ENCODE data around the gene CDC25B. TPM values are rescaled to one million over a fixed set of nuclear protein-coding genes. Genes with fewer than 3 reads are reported as not detected.

CDC25B gene
- total and polyA plus RNA-seq, 2 donors from 2014 or later = 24.1 to 40.3 TPM

GRCh38 chr20:3763671-3764601 is 32.2 kb upstream of the CDC25B start:
- no peak for FAIRE-seq
- H3K9ac ChIP-seq (ENCODE audit: low read length in 3 of 3) = no peak overlapping the region
- TF ChIP-seq CTCF (IDR thresholded peaks at IDR 0.05; ENCODE audit: borderline replicate concordance, extremely low read depth, insufficient read depth) = no peak
- H3K27me3 ChIP-seq (ENCODE audit: control insufficient read depth, insufficient read depth, low read length) = no peaks in the 10 kb centered on the region
- no peak overlapping the region for H3K4me3 ChIP-seq (ENCODE audit: low read length in 3 of 3)
- no peak overlapping the region for H3K27ac ChIP-seq (ENCODE audit: low read depth in 2 of 2, low read length in 2 of 2)
- no peaks in the 10 kb centered on the region for H3K36me3 ChIP-seq (ENCODE audit: control insufficient read depth in 2 of 3, insufficient read depth in 3 of 3, low read length in 3 of 3)
- intact Hi-C loops (cut with DNase I) = no loop called here
- H3K4me1 ChIP-seq (ENCODE audit: control insufficient read depth in 2 of 3, insufficient read depth in 2 of 3, low read depth in 1 of 3, low read length in 3 of 3) = peaks cover 0 to 14% (median 4%) of the 10 kb centered on the region in 3 donors
- no peaks in the 10 kb centered on the region for H3K9me3 ChIP-seq (ENCODE audit: control insufficient read depth in 2 of 3, insufficient read depth in 1 of 3, low read length in 3 of 3)
- peak in 1 of 5 donors; percentile 57 for DNase-seq

GRCh38 chr20:3764659-3765058 is 31.5 kb upstream of the CDC25B start:
- no peak for TF ChIP-seq CTCF (IDR thresholded peaks at IDR 0.05; ENCODE audit: borderline replicate concordance, extremely low read depth, insufficient read depth)
- Histone ChIP-seq H3K4me1 (ENCODE audit: control insufficient read depth in 2 of 3, insufficient read depth in 2 of 3, low read depth in 1 of 3, low read length in 3 of 3) (peaks cover 0 to 14% (median 4%) of the 10 kb centered on the region in 3 donors), H3K27me3 (ENCODE audit: control insufficient read depth, insufficient read depth, low read length) (no peaks in the 10 kb centered on the region), H3K4me3 (ENCODE audit: low read length in 3 of 3) (no peak overlapping the region), H3K36me3 (ENCODE audit: control insufficient read depth in 2 of 3, insufficient read depth in 3 of 3, low read length in 3 of 3) (no peaks in the 10 kb centered on the region), H3K9me3 (ENCODE audit: control insufficient read depth in 2 of 3, insufficient read depth in 1 of 3, low read length in 3 of 3) (no peaks in the 10 kb centered on the region), H3K9ac (ENCODE audit: low read length in 3 of 3) (no peak overlapping the region), H3K27ac (ENCODE audit: low read depth in 2 of 2, low read length in 2 of 2) (no peak overlapping the region)
- no peak for FAIRE-seq
- DNase-seq = peak in 1 of 5 donors; percentile 66
- intact Hi-C loops (cut with DNase I) = no loop called here

GRCh38 chr20:3765171-3765882 is 30.8 kb upstream of the CDC25B start:
- intact Hi-C loops (cut with DNase I) = no loop called here
- H3K36me3 ChIP-seq (ENCODE audit: control insufficient read depth in 2 of 3, insufficient read depth in 3 of 3, low read length in 3 of 3) = no peaks in the 10 kb centered on the region
- H3K9me3 ChIP-seq (ENCODE audit: control insufficient read depth in 2 of 3, insufficient read depth in 1 of 3, low read length in 3 of 3) = no peaks in the 10 kb centered on the region
- H3K9ac ChIP-seq (ENCODE audit: low read length in 3 of 3) = no peak overlapping the region
- no peaks in the 10 kb centered on the region for H3K27me3 ChIP-seq (ENCODE audit: control insufficient read depth, insufficient read depth, low read length)
- H3K27ac ChIP-seq (ENCODE audit: low read depth in 2 of 2, low read length in 2 of 2) = no peak overlapping the region
- DNase-seq (peak in 2 of 5 donors; percentile 45 to 69), FAIRE-seq (no peak)
- H3K4me1 ChIP-seq (ENCODE audit: control insufficient read depth in 2 of 3, insufficient read depth in 2 of 3, low read depth in 1 of 3, low read length in 3 of 3) = peaks cover 0 to 14% (median 4%) of the 10 kb centered on the region in 3 donors
- no peak for TF ChIP-seq CTCF (IDR thresholded peaks at IDR 0.05; ENCODE audit: borderline replicate concordance, extremely low read depth, insufficient read depth)
- no peak overlapping the region for H3K4me3 ChIP-seq (ENCODE audit: low read length in 3 of 3)

Measured in kidney (tissue), 14 donors.